Loucy (cell line): Measurements from ENCODE around the gene AGAP1.

Source experiments
- H2AFZ ChIP-seq: fragments of 200-600 bp; sonication (generic); 2 replicates; pipeline ENCODE4 v1.6.0; 2016; ENCODE audit warnings: antibody characterized with exemption, mild to moderate bottlenecking, low read length, moderate library complexity
- H3F3A ChIP-seq: fragments of 200-600 bp; 2 replicates; pipeline ENCODE4 v1.6.0; 2016; ENCODE audit warnings: antibody characterized with exemption, low read depth, mild to moderate bottlenecking
- H3K27me3 ChIP-seq: fragments of 200-600 bp; sonication (generic); 2 replicates; pipeline ENCODE4 v1.6.1; 2014; ENCODE audit warnings: low read length, mild to moderate bottlenecking; ENCODE audit not compliant: insufficient read depth, poor library complexity, severe bottlenecking
- H3K36me3 ChIP-seq: fragments of 200-600 bp; sonication (generic); 2 replicates; pipeline ENCODE4 v1.6.1; 2016; ENCODE audit warnings: low read length; ENCODE audit not compliant: insufficient read depth
- H3K4me1 ChIP-seq: fragments of 200-600 bp; sonication (generic); 2 replicates; pipeline ENCODE4 v1.5.1; 2014; ENCODE audit warnings: low read length, mild to moderate bottlenecking; ENCODE audit not compliant: insufficient read depth, poor library complexity, severe bottlenecking
- H3K4me2 ChIP-seq: fragments of 200-600 bp; sonication (generic); 2 replicates; pipeline ENCODE4 v1.6.0; 2014; ENCODE audit warnings: antibody characterized with exemption, low read length, low read depth, mild to moderate bottlenecking; ENCODE audit not compliant: poor library complexity, severe bottlenecking
- H3K4me3 ChIP-seq: fragments of 200-600 bp; sonication (generic); 2 replicates; pipeline ENCODE4 v1.5.1; 2014; ENCODE audit warnings: low read length, mild to moderate bottlenecking, mixed read lengths; ENCODE audit not compliant: poor library complexity, severe bottlenecking
- H3K79me2 ChIP-seq: fragments of 200-600 bp; sonication (generic); 2 replicates; pipeline ENCODE4 v1.6.1; 2014; ENCODE audit warnings: low read length; ENCODE audit not compliant: insufficient read depth
- H3K9ac ChIP-seq: fragments of 200-600 bp; sonication (generic); 2 replicates; pipeline ENCODE4 v1.6.0; 2014; ENCODE audit warnings: mild to moderate bottlenecking, low read depth, low read length, moderate library complexity; ENCODE audit not compliant: poor library complexity, severe bottlenecking
- H3K9me2 ChIP-seq: fragments of 200-600 bp; sonication (generic); replicated peaks from 2 replicates; pipeline ENCODE4 v1.6.1; 2016; ENCODE audit warnings: low read depth, low read length, mixed read lengths
- H3K9me3 ChIP-seq: fragments of 200-600 bp; sonication (generic); 2 replicates; pipeline ENCODE4 v1.6.1; 2014; ENCODE audit warnings: mild to moderate bottlenecking, antibody characterized with exemption, low read length, low read depth; ENCODE audit not compliant: insufficient read depth
- H4K20me1 ChIP-seq: fragments of 200-600 bp; sonication (generic); 2 replicates; pipeline ENCODE4 v1.6.0; 2014; ENCODE audit warnings: antibody characterized with exemption, low read length, mild to moderate bottlenecking; ENCODE audit not compliant: insufficient read depth, poor library complexity, severe bottlenecking
- EZH2phosphoT487 ChIP-seq: fragments of 200-600 bp; IDR thresholded peaks from 2 replicates; pipeline ENCODE4 v1.6.1; 2018; ENCODE audit warnings: antibody characterized with exemption, mild to moderate bottlenecking, moderate library complexity, borderline replicate concordance
- TF ChIP-seq, protein P1 (sequence below): fragments of 200-600 bp; sonication (generic); conservative IDR thresholded peaks from 2 replicates; pipeline ENCODE4 v1.5.1; 2014; ENCODE audit warnings: mild to moderate bottlenecking, antibody characterized with exemption, low read length

AGAP1 gene

GRCh38 chr2:235546436-235546835 lies 52.6 kb downstream of the AGAP1 start:
- H3F3A ChIP-seq, result no peaks in the 10 kb centered on the region

GRCh38 chr2:235549735-235550377 lies 56.0 kb downstream of the AGAP1 start:
- Histone ChIP-seq H3K9me2 (no peaks in the 10 kb centered on the region), H3K9me3 (no peaks in the 10 kb centered on the region), H3K4me2 (no peak overlapping the region), H3K27me3 (no peaks in the 10 kb centered on the region), H3K4me1 (no peaks in the 10 kb centered on the region), H3K4me3 (no peak overlapping the region), H3K79me2 (no peaks in the 10 kb centered on the region), H2AFZ (no peak overlapping the region), H3F3A (no peaks in the 10 kb centered on the region), H3K36me3 (no peaks in the 10 kb centered on the region), H3K9ac (no peak overlapping the region), H4K20me1 (no peaks in the 10 kb centered on the region)
- no peak for TF ChIP-seq EZH2phosphoT487
- TF ChIP-seq, protein P1, sequence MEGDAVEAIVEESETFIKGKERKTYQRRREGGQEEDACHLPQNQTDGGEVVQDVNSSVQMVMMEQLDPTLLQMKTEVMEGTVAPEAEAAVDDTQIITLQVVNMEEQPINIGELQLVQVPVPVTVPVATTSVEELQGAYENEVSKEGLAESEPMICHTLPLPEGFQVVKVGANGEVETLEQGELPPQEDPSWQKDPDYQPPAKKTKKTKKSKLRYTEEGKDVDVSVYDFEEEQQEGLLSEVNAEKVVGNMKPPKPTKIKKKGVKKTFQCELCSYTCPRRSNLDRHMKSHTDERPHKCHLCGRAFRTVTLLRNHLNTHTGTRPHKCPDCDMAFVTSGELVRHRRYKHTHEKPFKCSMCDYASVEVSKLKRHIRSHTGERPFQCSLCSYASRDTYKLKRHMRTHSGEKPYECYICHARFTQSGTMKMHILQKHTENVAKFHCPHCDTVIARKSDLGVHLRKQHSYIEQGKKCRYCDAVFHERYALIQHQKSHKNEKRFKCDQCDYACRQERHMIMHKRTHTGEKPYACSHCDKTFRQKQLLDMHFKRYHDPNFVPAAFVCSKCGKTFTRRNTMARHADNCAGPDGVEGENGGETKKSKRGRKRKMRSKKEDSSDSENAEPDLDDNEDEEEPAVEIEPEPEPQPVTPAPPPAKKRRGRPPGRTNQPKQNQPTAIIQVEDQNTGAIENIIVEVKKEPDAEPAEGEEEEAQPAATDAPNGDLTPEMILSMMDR, result no peak

More at GRCh38 chr2:235546436-235546835, 52.6 kb downstream of the AGAP1 start:
- H3K9me3 ChIP-seq, result no peaks in the 10 kb centered on the region
- H3K4me3 ChIP-seq, result no peak overlapping the region
- H3K79me2 ChIP-seq, result no peaks in the 10 kb centered on the region
- H2AFZ ChIP-seq, result no peak overlapping the region
- H4K20me1 ChIP-seq, result no peaks in the 10 kb centered on the region
- H3K27me3 ChIP-seq, result no peaks in the 10 kb centered on the region
- H3K4me1 ChIP-seq, result no peaks in the 10 kb centered on the region
- no peak for TF ChIP-seq EZH2phosphoT487
- TF ChIP-seq, protein P1, result no peak
- no peak overlapping the region for H3K4me2 ChIP-seq
- H3K36me3 ChIP-seq, result no peaks in the 10 kb centered on the region
- H3K9me2 ChIP-seq, result no peaks in the 10 kb centered on the region
- H3K9ac ChIP-seq, result no peak overlapping the region

GRCh38 chr2:235550378-235550760 lies 56.5 kb downstream of the AGAP1 start:
- Histone ChIP-seq H3F3A (no peaks in the 10 kb centered on the region), H3K4me1 (no peaks in the 10 kb centered on the region)
- TF ChIP-seq, protein P1, result no peak
- TF ChIP-seq EZH2phosphoT487, result no peak

More at GRCh38 chr2:235550378-235550760, 56.5 kb downstream of the AGAP1 start:
- no peaks in the 10 kb centered on the region for H3K9me2 ChIP-seq
- H3K4me3 ChIP-seq, result no peak overlapping the region
- no peaks in the 10 kb centered on the region for H4K20me1 ChIP-seq
- H3K9ac ChIP-seq, result no peak overlapping the region
- H3K79me2 ChIP-seq, result no peaks in the 10 kb centered on the region
- no peak overlapping the region for H3K4me2 ChIP-seq
- no peaks in the 10 kb centered on the region for H3K9me3 ChIP-seq
- no peaks in the 10 kb centered on the region for H3K36me3 ChIP-seq
- no peaks in the 10 kb centered on the region for H3K27me3 ChIP-seq
- no peak overlapping the region for H2AFZ ChIP-seq
